ENCODE measurements around the gene CACNA1E. TPM values are rescaled to one million over a fixed set of nuclear protein-coding genes. Genes with fewer than 3 reads are reported as not detected.

CACNA1E gene
- total RNA-seq, 1 experiment from 2014 or later = 0.45 TPM

- H3K9me3 Mint-ChIP-seq (ENCODE audit: unreplicated experiment) = no peaks in the 10 kb centered on the region
- no peak for TF ChIP-seq CTCF (IDR thresholded peaks at IDR 0.05; ENCODE audit: insufficient read depth in 1 of 2, low read depth in 1 of 2, low read length in 1 of 2, severe bottlenecking in 1 of 2, unreplicated experiment in 1 of 2)
- H3K36me3 Mint-ChIP-seq (ENCODE audit: insufficient read depth, unreplicated experiment) = no peaks in the 10 kb centered on the region
- ChIA-PET CTCF (no interaction called here), POLR2A (no interaction called here)
- no peak overlapping the region for H3K4me3 ChIP-seq (ENCODE audit: low read depth, low read length)
- intact Hi-C loops (cut with micrococcal nuclease; ENCODE audit: unreplicated experiment) = no loop called here
- H3K27ac Mint-ChIP-seq (ENCODE audit: unreplicated experiment) = no peak overlapping the region
- H3K27me3 Mint-ChIP-seq (ENCODE audit: insufficient read depth, unreplicated experiment) = peaks cover 23% of the 10 kb centered on the region
- DNase-seq = no peak
- no peaks in the 10 kb centered on the region; the same call in 1 of the 2 replicates for H3K27me3 ChIP-seq (replicated peaks; ENCODE audit: control insufficient read depth, insufficient read depth, low read length)
- no TSS peak for BruUV-seq (replicated peaks)
- no peaks in the 10 kb centered on the region for H3K36me3 ChIP-seq (ENCODE audit: control insufficient read depth, insufficient read depth, low read length)
- H3K9me3 ChIP-seq = no peaks in the 10 kb centered on the region
- H3K4me3 Mint-ChIP-seq (ENCODE audit: unreplicated experiment) = no peak overlapping the region
- H3K4me1 Mint-ChIP-seq (ENCODE audit: low read depth, unreplicated experiment) = no peaks in the 10 kb centered on the region
- H3K4me1 ChIP-seq = no peaks in the 10 kb centered on the region
Measured at GRCh38 chr1:181712711-181713110, 229.4 kb downstream of the CACNA1E start.

GRCh38 chr1:181714428-181714827, 231.1 kb downstream of the CACNA1E start:
- ChIA-PET CTCF (no interaction called here), POLR2A (no interaction called here)
- no peaks in the 10 kb centered on the region for H3K4me1 ChIP-seq
- BruUV-seq (replicated peaks) = no TSS peak
- Mint-ChIP-seq H3K36me3 (ENCODE audit: insufficient read depth, unreplicated experiment) (no peaks in the 10 kb centered on the region), H3K9me3 (ENCODE audit: unreplicated experiment) (no peaks in the 10 kb centered on the region), H3K27me3 (ENCODE audit: insufficient read depth, unreplicated experiment) (peaks cover 20% of the 10 kb centered on the region), H3K4me3 (ENCODE audit: unreplicated experiment) (no peak overlapping the region), H3K4me1 (ENCODE audit: low read depth, unreplicated experiment) (no peaks in the 10 kb centered on the region), H3K27ac (ENCODE audit: unreplicated experiment) (no peak overlapping the region)
- H3K36me3 ChIP-seq (ENCODE audit: control insufficient read depth, insufficient read depth, low read length) = no peaks in the 10 kb centered on the region
- H3K4me3 ChIP-seq (ENCODE audit: low read depth, low read length) = no peak overlapping the region
- no peaks in the 10 kb centered on the region for H3K9me3 ChIP-seq
- no peak for TF ChIP-seq CTCF (IDR thresholded peaks at IDR 0.05; ENCODE audit: insufficient read depth in 1 of 2, low read depth in 1 of 2, low read length in 1 of 2, severe bottlenecking in 1 of 2, unreplicated experiment in 1 of 2)
- H3K27me3 ChIP-seq (replicated peaks; ENCODE audit: control insufficient read depth, insufficient read depth, low read length) = no peaks in the 10 kb centered on the region; the same call in 1 of the 2 replicates
- DNase-seq = no peak
- intact Hi-C loops (cut with micrococcal nuclease; ENCODE audit: unreplicated experiment) = no loop called here

DNA sequence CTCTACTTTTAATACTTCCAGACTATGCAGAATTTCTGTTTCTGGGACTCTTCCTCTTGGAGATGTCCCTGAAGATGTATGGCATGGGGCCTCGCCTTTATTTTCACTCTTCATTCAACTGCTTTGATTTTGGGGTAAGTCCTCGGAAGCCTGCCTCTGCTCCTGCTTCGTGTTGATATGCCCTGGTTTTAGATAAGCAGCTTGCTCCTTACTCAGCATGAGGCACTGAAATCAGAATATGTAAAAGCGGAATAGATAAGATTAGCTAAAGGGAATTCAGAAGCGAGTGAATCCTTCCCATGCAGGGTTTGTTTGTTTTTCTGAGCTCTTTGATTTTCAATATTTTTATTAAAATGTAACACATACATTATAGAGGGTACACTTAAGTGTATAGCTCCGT, 234.7 kb downstream of the CACNA1E start:
- Histone ChIP-seq H3K27me3 (replicated peaks; ENCODE audit: control insufficient read depth, insufficient read depth, low read length) (no peaks in the 10 kb centered on the region; the same call in none of the 2 replicates), H3K36me3 (ENCODE audit: control insufficient read depth, insufficient read depth, low read length) (no peaks in the 10 kb centered on the region), H3K4me3 (ENCODE audit: low read depth, low read length) (no peak overlapping the region), H3K9me3 (no peaks in the 10 kb centered on the region), H3K4me1 (no peaks in the 10 kb centered on the region)
- ChIA-PET CTCF (interaction anchor here (1.2 kb wide), 1 partner anchor 219 kb away, joined by 3 read pairs; no protein-coding TSS in a partner anchor), POLR2A (interaction anchor here (0.6 kb wide), 1 partner anchor 311 kb away, joined by 3 read pairs; no protein-coding TSS in a partner anchor)
- Mint-ChIP-seq H3K9me3 (ENCODE audit: unreplicated experiment) (no peaks in the 10 kb centered on the region), H3K27me3 (ENCODE audit: insufficient read depth, unreplicated experiment) (peaks cover 16% of the 10 kb centered on the region), H3K4me3 (ENCODE audit: unreplicated experiment) (no peak overlapping the region), H3K27ac (ENCODE audit: unreplicated experiment) (no peak overlapping the region), H3K4me1 (ENCODE audit: low read depth, unreplicated experiment) (no peaks in the 10 kb centered on the region), H3K36me3 (ENCODE audit: insufficient read depth, unreplicated experiment) (no peaks in the 10 kb centered on the region)
- no peak for DNase-seq
- BruUV-seq (replicated peaks) = no TSS peak
- TF ChIP-seq CTCF (IDR thresholded peaks at IDR 0.05; ENCODE audit: insufficient read depth in 1 of 2, low read depth in 1 of 2, low read length in 1 of 2, severe bottlenecking in 1 of 2, unreplicated experiment in 1 of 2) = no peak
- intact Hi-C loops (cut with micrococcal nuclease; ENCODE audit: unreplicated experiment) = no loop called here
